HepG2 (cell line): ENCODE results near the gene CRNKL1. TPM values are rescaled to one million over a fixed set of nuclear protein-coding genes. Genes with fewer than 3 reads are reported as not detected.
A peak's percentile ranks its signal among the peaks of the same experiment; 100 is the strongest.

Experiments used
- ELF3 ChIP-seq: IDR thresholded peaks from 2 replicates; pipeline ENCODE4 v1.6.1; 2016; ENCODE audit warnings: missing genetic modification reagents, missing compliant biosample characterization
- KDM4B ChIP-seq: sonication (generic); formaldehyde crosslinking; IDR thresholded peaks from 2 replicates; pipeline ENCODE4 v1.4.0; 2020; ENCODE audit warnings: missing genetic modification reagents
- NFATC3 ChIP-seq: sonication (generic); formaldehyde crosslinking; IDR thresholded peaks from 2 replicates; pipeline ENCODE4 v1.5.1; 2020; ENCODE audit warnings: mild to moderate bottlenecking, missing genetic modification reagents
- REST ChIP-seq, 2 experiments: IDR thresholded peaks; 2 replicates each; pipeline ENCODE4 v1.6.1; 2011 to 2012; ENCODE audit warnings: low read length in 2 of 2, borderline replicate concordance in 1 of 2, low read depth in 1 of 2, mild to moderate bottlenecking in 1 of 2, moderate library complexity in 1 of 2
- SMARCE1 ChIP-seq: fragments of 450-650 bp; IDR thresholded peaks from 2 replicates; pipeline ENCODE4 v1.6.1; 2017; ENCODE audit warnings: borderline replicate concordance
- SMC3 ChIP-seq: IDR thresholded peaks from 2 replicates; pipeline ENCODE4 v1.6.1; 2011; ENCODE audit warnings: low read length, improper control_type of control experiment
- TBL1XR1 ChIP-seq: fragments of 150-350 bp; IDR thresholded peaks from 2 replicates; pipeline ENCODE4 v1.6.1; 2014; ENCODE audit warnings: borderline replicate concordance, low read length; ENCODE audit not compliant: partially characterized antibody
- ZBTB44 ChIP-seq: sonication (generic); formaldehyde crosslinking; IDR thresholded peaks from 2 replicates; pipeline ENCODE4 v1.4.0; 2020; ENCODE audit warnings: missing genetic modification reagents
- ZNF276 ChIP-seq: sonication (generic); formaldehyde crosslinking; IDR thresholded peaks from 2 replicates; pipeline ENCODE4 v1.4.0; 2020; ENCODE audit warnings: mild to moderate bottlenecking, low read depth, missing genetic modification reagents
- ZNF292 ChIP-seq: sonication (generic); formaldehyde crosslinking; IDR thresholded peaks from 2 replicates; pipeline ENCODE4 v1.8.1; 2022; ENCODE audit warnings: mild to moderate bottlenecking, low read depth, missing genetic modification reagents, borderline replicate concordance
- ZNF343 ChIP-seq: sonication (generic); formaldehyde crosslinking; IDR thresholded peaks from 2 replicates; pipeline ENCODE4 v1.4.0; 2020; ENCODE audit warnings: mild to moderate bottlenecking, missing genetic modification reagents
- ZNF704 ChIP-seq: sonication (generic); formaldehyde crosslinking; IDR thresholded peaks from 2 replicates; pipeline ENCODE4 v1.8.1; 2023; ENCODE audit warnings: mild to moderate bottlenecking, inconsistent platforms, moderate library complexity, missing genetic modification reagents, borderline replicate concordance
- polyA plus RNA-seq, 8 experiments: library from polyadenylated mRNA; depleted of rRNA in 3 of 8; stranded (reverse) in 7 of 8; unstranded in 1 of 8; fragments of >200 nt; fragmentation: Illumina TruSeq in 4 of 8; extraction: Trizol in 4 of 8; gene quantifications; 2 replicates each; pipeline versions ENCODE4 v1.2.1 to v1.2.3, GENCODE V29; 2011 to 2016; ENCODE audit warnings: low read depth in 4 of 8, missing spikeins in 1 of 8, mixed read lengths in 1 of 8; ENCODE audit not compliant: insufficient read depth in 1 of 8
- total RNA-seq, 5 experiments: library from RNA; depleted of rRNA; stranded (reverse); fragments of >200 nt; fragmentation: Illumina TruSeq; extraction: Trizol; gene quantifications; 2 replicates each; pipeline ENCODE4 v1.2.3, GENCODE V29; 2016; ENCODE audit warnings: low read depth in 1 of 5

The CRNKL1 gene
- total and polyA plus RNA-seq, 2 of the 13 experiments (the other 11 are each of a cell fraction or from before 2014, with no cell fraction given), result 12.3 to 64.5 TPM

GRCh38 chr20:20002101-20002998 lies 49.9 kb downstream of the CRNKL1 start (continued):
- TF ChIP-seq REST (IDR thresholded peaks at IDR 0.05; ENCODE audit: borderline replicate concordance in 1 of 2, low read depth in 1 of 2, low read length in 2 of 2), result no peak
- TF ChIP-seq SMC3, result no peak; the same call in 1 of the 2 replicates
- TF ChIP-seq ZNF704 (CRISPR knock-in tag), result no peak
- TF ChIP-seq KDM4B, result no peak
- no peak; the same call in none of the 2 replicates for TF ChIP-seq ELF3 (CRISPR knock-in tag)
- TF ChIP-seq ZNF292, result no peak; the same call in 1 of the 2 replicates
- TF ChIP-seq TBL1XR1, result peak; percentile 78
- TF ChIP-seq NFATC3, result no peak
- TF ChIP-seq ZNF276, result no peak
- no peak for TF ChIP-seq ZNF343 (CRISPR knock-in tag)
- no peak for TF ChIP-seq ZBTB44 (CRISPR knock-in tag)
- TF ChIP-seq SMARCE1, result no peak
